8988T (cell line): ENCODE results near the gene MAGOH.

ENCODE experiments used
- DNase-seq: peaks from one replicate; pipeline ENCODE4 v3.0.0; 2011

MAGOH gene

DNA sequence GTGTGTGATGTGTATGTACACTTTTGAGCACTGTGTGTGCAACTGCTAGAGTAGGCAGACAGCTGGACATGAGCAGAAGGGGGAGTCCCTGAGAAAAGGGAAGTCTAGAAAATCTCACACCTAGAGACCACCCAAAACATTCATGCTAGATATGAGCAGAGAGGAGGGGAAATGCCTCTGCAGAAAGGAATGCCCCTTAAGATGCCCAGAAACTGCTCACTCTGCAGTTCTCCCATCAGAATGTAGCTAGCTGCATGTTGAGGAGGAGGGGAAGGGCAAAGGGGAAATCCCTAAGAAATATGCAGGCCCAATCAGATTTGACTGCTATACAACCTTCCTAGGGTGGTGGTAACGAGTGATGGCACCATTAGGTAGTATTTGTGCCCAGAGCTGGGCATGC lies 31.8 kb upstream of the MAGOH start:
- no peak for DNase-seq

DNA sequence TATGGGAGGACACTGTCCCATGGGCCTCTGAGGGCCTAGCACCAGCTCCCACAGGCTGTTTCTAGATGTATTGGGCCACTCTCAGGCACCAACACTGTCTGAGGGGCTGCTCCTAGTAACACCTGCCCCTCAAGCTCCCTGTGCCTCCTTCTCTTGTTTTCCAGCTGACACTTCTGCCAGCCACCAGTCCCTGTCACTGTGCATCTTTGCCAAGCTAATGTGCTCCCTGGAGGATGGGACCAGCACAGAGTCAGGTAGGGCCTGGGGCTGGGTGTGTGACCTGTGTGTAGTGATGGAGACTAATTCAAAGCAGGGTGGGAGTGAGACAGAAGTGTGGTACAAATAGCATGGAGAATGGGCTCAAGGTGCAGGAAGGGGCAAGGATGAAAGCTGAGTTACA lies 29.4 kb upstream of the MAGOH start:
- no peak for DNase-seq

DNA sequence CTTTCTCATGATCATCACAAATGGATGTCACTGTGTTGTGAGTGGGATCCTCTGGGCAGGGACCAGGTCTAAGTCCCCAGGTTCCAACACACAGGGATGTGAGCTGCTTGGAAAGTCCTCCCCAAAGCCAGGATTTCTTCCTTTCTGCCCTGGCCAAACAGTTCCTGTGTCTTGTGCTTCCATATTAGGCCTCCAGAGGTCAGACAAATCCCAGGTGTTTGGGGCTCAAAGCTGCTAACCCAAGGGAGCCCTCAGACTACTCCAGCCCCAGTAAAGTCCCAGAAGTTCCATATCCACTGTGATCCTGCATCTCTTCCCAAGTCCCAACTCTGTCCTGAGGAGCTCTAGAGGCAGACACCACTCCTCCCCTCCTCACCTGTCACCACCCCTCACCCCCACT lies 27.7 kb upstream of the MAGOH start:
- no peak for DNase-seq

DNA sequence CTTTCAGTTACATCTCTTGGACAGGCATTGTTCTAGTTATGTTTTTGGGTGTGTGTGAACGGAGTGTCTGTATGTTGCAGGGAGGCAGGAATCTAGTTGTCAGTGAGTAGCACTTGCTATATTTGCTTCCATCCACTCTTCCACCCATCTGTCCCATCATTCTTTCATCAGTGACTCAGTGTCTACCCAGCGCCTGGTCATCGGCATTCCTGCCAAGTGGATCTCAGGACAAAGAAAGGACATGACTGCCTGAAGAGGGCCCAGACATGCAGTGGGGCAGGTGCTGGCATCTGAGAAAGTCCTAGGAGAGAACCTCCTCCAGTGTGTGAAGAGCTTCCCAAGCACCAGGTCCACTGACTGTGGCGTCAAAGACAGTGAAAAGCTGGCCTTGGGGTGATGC lies 27.3 kb upstream of the MAGOH start:
- no peak for DNase-seq

DNA sequence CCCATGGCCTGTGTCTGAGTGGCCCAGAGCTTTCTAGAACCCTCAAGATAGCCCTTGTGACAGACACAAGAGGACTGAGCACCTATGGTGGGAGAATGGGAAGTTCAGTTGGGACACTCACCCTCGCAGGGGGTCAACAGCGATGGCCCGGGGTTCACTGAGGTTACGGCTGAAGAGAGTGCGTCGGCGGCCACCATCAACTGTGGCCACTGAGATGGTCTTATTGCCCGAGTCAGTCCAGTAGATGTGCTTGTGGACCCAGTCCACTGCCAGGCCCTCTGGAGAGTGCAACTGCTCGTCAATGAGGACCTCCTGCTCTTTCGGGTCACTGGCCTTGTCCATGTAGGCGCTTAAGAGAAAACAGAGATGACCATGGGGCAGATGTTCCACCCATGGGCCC lies 25.7 kb upstream of the MAGOH start:
- DNase-seq = no peak

DNA sequence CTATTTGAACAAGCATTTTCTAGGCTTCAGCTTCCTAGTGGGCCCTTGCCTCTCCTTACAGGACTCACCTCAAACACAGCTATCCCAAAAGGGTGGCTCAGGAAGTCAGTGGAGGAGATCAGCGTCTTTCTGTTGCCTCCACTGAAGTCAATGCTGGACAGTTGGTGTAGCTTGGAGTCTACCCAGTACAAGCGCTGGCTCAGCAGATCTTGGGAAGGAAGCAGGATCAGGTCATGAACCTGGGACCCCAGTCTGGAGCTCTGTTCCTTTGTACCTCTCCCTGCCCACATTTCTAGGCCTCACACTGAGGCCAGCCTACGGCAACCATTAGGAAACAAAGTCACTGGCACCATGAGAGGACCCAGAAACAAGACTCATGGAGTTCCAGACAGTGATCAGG lies 23.7 kb upstream of the MAGOH start:
- DNase-seq = no peak

DNA sequence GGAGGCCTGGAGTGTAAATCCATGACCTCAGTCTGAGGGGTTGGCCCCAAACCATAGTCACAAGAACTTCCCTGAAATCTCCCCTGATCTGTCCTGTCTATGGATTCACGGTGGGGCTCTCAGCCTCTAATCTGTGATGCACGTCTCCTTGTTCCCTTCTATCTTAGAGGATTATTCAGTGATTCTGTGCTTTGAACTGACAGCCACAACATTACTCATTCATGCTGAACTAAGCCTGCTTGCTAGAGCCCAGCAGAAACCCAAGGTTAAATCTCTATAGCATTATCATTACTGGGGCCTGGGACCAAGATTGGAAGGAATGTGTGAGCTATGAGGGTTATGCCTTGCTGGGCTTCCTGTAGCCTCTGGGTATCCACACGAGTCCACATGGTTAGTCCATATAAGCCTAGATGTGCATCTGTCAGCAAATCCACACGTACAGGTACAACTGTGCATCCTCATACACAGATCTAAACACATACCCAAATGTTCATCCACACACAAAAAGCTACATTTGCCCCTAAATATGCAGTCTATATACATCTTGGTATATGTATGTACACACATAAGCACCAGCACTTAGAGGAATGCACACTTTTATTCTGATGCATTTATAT lies 22.4 kb upstream of the MAGOH start:
- DNase-seq = no peak

DNA sequence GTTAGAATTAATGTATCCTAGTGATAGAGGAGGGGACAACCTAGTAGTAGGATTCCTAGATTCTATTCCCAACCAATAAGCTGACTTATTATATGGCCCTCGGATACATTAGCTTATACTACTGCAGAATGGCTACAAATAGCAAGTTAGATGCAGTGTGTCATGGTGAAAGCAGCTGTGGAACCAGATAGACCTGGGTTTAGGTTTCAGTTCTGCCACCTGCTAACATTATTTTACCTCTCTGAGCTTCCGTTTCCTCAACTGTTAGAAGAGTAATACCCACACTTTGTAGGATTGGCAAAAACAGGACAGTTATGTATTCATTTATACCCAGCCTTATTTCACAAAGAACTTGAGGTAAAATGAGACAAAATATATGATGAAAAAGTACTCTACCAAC lies 21.6 kb upstream of the MAGOH start:
- DNase-seq = no peak

DNA sequence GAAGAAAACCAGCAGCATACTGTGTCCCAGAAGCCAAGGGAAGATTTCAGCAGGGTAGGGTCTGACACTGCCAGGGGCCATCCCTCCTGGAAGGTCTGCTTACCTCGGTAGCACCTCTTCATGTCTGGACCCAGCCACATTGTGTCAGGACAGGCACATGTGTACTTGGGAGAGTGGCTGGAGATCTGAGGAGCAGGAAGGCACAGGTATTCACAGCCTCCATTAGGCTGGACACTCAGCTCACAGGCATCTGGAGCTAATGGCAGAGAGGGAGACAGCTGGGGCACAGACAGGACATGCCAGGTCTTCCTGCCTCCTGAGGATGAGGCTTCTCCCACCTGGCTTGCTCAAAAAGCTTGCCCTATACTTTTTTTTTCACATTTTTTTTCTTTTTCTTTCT lies 19.9 kb upstream of the MAGOH start:
- DNase-seq = no peak

DNA sequence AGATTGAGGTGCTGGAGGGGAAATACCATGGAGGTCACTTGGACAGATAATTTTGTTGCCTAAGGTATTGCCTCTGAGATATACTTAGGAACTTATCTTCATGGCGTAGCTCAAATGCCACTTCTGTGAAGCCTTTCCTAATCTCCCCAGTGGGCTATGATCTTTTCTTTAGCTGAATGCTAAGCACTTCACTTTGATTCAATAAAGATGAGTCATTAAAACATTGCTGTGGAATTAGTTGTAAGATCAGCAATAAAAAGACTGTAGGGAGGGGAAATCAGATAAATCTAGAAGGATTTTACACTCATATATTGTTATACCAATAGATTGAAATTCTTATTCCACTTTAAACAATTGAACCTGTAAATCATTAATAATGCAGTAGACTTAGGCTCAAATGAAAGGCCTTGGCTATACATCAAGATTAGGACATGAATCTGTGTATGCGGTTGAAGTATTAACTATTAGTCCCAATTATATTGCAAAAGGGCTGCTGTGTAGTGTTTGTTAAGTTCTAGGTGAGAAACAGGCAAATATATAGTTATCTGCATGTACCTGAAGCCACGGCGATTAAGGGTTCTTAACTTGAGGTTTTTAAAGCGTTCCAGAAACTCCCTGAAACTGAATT lies 19.2 kb upstream of the MAGOH start:
- no peak for DNase-seq

DNA sequence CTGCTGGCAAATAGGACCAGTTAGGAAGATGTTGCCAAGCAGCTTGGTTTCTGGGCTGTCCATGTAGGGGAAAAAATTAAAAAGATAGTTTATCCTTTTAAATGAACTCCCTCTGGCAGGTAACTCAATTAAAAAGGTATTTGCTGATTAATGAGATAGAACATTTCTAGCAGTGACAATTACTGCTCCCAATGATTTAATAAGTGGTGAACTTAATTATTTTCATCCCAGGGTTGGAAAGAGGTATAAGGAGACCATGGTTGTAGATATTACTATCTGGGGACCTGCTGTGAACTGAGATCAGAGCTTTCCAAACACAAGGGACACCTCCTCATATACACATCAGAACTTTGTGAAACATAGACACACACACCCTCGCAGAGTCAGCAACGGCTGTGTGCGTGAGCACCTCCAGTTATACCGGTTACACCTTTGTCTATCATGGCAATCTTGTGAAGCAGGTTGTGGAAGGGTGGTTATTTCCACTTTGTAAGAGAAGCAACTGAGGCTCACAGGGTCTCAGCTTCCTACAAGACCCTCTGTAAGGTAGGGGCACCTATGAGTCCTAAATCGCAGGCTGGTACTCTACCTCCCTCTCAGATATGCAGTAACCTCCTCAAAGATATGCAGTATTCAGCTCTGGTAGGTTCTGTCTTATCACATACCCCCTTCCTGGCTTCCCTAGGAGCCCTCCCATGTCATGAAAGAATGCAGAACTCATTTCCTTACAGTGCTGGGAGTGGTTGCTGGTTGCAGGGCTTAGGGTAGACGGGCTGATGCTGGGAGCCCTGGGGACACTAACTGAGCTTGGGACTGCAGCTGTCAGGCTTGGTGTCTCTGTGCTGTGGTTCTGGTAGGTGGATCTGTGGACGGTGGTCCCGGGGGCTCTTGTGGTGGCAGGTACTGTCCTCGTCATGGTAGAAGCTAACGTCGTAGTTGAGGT lies 18.5 kb upstream of the MAGOH start:
- DNase-seq = no peak

DNA sequence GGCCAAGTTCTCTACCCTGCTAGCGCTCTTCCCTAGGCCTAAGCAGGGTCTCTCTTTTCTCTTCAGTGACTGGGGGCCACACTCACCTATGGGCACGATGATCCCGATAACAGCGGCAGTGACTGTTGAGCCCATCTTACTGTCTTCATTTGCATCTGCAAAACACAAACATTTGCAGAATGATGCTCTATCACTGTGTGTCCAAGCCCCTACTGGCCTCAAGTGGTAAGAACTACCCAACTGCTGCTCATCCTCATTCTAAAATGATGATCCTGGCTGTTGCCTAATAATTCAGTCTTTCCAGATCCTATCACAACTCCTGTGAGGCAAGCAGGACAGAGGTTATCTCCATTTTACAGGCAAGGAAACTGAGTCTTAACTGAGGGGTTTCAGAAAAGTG lies 16.7 kb upstream of the MAGOH start:
- no peak for DNase-seq

DNA sequence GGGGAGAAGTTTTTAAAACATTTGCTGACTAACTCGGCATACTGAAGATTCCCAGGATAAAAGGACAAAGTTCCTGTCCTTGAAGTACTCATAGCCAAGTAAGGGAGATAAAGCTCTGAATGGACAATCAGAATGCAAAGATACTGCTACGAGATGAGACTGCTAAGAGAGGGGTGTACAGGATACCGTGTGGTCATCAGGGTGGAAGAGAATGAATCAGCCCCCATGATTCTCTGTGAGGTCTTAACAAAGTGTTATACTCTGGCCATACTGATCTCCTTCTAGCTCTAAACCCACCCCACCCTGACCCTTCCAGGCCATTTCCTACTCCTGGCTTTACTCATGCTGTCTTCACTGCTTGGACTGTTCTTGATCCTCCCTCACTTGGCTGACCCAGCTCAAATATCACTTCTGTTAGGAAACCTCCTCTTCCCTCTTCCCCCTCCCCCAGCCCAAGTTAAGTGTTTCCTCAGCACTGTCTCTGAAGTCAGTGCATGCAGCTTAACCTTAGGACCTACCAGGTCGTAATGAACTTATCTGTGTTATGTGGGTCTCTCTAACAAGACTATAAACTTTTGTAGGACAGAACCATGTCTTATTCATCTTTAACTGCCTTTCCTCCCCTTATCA lies 15.8 kb upstream of the MAGOH start:
- DNase-seq = no peak

DNA sequence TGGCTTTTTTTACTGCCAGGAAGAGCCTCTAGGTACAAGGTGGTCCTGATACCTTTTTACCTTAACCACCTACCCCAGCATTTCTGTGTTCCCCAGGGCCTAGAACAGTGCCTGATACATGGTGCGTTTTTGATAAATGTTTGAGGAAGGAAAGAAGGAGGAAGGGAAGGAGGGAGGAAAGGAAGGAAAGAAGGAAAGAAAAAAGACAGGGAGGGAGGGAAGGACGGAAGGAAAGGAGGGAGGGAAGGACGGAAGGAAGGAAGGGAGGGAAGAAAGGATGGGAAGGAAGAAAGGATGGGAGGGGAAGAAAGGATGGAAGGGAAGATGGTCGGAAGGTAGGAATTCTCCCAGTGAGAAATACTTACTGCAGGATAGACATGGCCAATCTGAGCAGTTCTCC lies 12.0 kb upstream of the MAGOH start:
- no peak for DNase-seq

DNA sequence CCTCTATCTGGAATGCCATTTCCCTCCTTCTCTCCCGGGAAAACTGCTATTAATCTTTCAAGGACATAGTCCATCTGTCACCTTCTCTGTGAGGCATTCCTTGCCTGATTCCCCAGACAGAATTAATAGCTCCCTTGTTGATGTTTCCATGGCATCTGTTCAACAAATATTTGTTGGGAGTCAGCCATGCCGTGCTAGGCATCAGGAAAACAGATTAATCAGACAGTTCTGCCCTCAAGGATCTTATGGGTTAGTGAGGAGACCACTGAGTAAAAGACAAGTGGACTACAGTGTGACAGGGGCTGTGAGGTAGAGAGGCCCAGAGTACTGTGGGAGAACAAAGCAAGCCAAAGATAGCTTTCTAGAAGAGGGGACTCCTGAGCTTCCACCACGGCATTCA lies 11.4 kb upstream of the MAGOH start:
- DNase-seq = no peak

DNA sequence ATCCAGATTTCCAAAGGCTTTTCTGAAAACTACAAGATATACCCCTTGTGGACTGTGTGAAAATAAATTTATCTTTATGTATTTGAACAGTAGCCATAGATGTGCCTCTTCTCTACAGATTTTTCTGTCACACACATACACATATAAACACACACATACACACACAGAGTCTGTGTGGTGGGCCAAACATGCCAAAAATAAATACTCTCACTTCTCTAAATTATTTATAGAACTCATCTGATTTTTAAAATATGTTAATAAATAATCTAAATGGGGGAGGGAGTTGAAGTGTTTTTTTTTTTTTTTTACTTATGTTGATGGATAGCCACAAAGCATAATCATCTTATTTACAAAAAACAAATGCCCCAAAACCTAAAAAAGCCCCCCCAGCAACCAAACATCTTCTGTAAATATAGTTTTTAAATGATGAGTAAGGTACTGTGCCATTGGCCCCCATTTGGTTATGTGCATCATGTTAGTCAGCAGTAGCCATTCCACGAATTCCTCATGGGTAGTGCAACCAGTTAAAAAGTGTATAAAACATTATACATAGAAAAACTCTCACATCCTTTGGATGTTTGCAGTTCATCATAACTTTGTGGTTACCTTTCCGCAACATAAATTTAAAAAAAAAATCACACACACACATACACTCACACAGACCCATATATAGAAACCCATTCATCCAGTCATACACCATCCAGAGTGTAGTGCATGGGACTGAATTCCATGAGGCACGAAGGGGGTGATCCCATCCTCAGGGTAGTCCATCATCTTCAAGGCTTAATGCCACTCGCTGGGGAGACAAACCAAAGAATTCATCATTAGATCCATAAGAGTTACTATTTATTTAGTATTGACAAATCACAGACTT lies 8.2 kb upstream of the MAGOH start:
- no peak for DNase-seq

DNA sequence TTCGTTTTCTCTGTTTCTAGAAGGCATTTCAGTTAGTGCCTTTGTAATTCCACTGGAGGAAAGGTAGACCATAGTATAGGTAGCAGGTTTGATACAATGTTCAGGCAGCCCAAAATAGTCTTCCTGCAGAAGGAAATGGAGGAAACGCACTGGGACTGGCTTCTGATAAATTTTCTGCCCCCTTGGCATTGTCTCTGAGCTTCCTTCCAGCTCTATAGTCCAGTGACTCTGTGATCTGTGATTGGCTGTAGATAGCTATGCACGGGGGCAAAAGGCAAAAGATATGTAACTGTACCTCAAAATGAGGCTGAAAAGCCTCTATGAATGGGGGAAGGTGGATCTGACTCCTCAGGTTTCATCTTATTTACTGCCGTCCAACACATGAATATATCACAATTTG lies 5.8 kb upstream of the MAGOH start:
- no peak for DNase-seq

DNA sequence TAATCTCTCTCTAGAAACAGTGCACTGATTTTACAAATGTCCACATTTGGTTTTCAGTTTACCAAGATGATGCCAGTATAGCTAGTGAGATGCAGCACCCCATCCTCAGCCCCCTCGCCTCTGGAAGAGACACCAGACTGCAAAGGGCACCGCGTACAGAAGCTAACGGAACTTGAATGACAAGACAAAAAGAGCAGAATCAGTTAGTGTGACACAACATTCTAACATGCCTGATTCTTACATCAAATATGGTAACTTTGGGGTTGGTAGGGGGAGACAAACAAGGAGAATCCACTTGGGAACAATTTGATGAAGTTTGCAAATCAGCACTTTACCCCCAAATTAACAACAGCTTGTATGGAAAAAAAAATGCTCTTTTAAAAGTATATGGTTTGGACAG lies 4.1 kb upstream of the MAGOH start:
- DNase-seq = no peak

DNA sequence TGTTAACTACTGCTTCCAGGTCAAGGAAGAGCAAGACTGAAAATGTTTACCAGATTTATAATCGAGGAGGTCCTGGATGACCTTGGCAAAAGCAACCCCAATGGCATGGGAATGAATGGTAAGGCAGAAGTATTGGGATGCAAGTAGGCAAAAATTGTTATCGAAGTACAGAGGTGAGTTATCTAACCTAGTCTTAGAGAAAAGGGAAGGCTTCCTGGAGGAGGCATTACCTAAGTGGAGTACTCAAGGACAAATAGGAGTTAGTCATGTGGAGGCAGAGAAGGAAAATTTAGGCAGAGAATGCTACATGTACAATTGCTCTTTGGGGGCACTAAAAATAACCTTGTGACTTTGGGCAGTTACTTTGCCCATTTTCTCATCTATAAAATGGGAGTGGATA lies 3.5 kb upstream of the MAGOH start:
- DNase-seq = no peak

DNA sequence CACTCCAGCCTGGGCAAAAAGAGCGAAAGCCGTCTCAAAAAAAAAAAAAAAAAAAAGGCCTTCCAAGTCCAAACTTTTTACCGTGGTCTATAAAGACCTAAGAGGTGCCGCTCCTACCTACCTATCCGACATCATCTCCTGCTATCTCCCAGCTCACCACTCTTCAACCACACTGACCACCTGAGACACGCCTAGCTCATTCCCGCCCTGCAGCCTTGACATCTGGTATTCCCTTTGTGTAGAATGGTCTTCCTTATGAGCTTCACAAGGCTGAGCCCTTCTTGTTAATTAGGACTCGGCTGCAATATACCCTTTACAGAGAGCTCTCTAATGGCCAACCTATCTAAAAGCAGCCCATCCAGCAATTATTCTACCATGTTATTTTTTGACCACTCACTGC lies 680 bp downstream of the MAGOH start:
- DNase-seq = no peak

DNA sequence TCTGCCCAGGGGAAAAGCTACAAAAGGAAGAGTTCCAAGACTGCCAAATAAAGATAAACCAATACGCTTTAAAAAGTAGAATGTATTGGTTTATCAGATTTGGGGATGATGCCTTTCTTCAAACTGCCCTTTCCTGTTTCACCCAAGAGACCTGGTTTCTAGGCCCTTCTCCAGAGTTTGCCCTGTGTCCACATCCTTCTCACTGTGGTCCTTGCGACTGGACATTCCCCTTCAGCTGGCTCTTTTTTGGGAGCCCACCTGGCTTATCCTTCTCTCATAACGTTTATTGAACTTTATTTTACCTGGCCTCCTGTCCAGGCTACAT lies 17.4 kb downstream of the MAGOH start:
- no peak for DNase-seq

DNA sequence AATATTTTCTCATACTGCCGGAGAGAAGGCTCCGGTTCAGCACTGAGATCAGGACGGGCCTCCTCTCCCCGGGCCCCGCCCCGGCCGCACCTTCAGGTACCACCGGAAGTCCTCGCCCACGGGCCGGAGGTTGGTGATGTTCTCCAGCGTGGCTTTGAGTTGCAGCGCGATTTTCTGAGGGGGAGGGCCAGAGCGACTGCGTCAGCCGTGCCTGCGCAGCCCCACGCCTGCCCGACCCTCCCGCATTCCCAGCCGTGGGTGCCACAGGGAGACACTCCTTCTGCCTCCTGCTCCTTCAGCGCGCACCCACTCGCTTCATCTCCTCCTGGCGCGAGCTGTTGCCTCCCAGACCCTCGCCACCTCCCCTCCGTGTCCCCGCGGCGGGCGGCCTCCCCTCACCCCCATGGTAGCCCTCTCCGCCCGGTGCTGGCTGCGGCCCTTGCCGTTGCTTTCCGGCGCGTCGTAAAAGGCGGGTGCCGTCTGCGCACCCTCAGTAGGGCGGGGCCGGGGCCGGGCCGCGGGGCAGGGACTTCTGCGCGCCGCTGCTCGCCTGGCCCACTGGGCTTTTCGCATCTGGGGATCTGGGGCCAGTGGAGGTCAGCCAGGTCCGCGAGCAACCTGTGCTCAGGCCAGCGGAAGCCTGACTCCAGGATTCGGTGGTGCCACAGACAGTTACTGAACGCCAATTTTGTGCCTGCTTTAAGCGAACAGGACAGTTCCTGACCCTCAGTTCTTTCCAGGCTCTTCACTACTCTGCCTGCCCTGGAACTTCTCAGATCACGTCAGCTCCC lies 18.0 kb downstream of the MAGOH start, which contains the start of gene CZIB:
CZIB (minus strand) TSS at position 464 of the 791 bp plus-strand sequence; CDS start at position 405, 59 bp downstream.
- DNase-seq = peak; percentile 45
